Gastrocnemius medialis (tissue), 4 donors: ENCODE results near the gene TNIP2. TPM values are rescaled to one million over a fixed set of nuclear protein-coding genes. Genes with fewer than 3 reads are reported as not detected.

Experiments
- ATAC-seq, 2 donors: fragments of 150-250 bp; one replicate each; pipeline ENCODE4 v1.9.1; 2016
- DNase-seq, 2 donors: peaks; one replicate each; pipeline ENCODE4 v3.0.0-alpha.2; 2019
- H3K27ac ChIP-seq, 4 donors: fragments of 200-600 bp; sonication (generic); 1 replicate in 1 of 4; 2 replicates in 3 of 4; pipeline ENCODE4 v1.5.1; 2016 to 2018; ENCODE audit warnings: mild to moderate bottlenecking in 2 of 4, moderate library complexity in 1 of 4
- H3K27me3 ChIP-seq, 3 donors: fragments of 200-600 bp; sonication (generic) in 2 of 3; 1 replicate in 1 of 3; 2 replicates in 2 of 3; pipeline versions ENCODE4 v1.5.1 to v1.6.0; 2016 to 2019; ENCODE audit warnings: mild to moderate bottlenecking in 1 of 3, moderate library complexity in 1 of 3
- H3K36me3 ChIP-seq, 2 donors: fragments of 200-600 bp; sonication (generic) in 1 of 2; one replicate each; pipeline ENCODE4 v1.5.1; 2017 to 2018
- H3K4me1 ChIP-seq, 2 donors: fragments of 200-600 bp; sonication (generic) in 1 of 2; one replicate each; pipeline ENCODE4 v1.5.1; 2016 to 2017; ENCODE audit warnings: mild to moderate bottlenecking in 2 of 2
- H3K4me3 ChIP-seq, 4 donors: fragments of 200-600 bp; sonication (generic) in 3 of 4; 1 replicate in 1 of 4; 2 replicates in 3 of 4; pipeline ENCODE4 v1.5.1; 2016 to 2019; ENCODE audit warnings: mild to moderate bottlenecking in 2 of 4
- H3K9me3 ChIP-seq, 3 donors: fragments of 200-600 bp; sonication (generic) in 2 of 3; 1 replicate in 1 of 3; 2 replicates in 2 of 3; pipeline ENCODE4 v1.5.1; 2016 to 2019
- CTCF ChIP-seq, 5 experiments: fragments of 450-650 bp in 3 of 5; fragments of 200-600 bp in 2 of 5; sonication (generic) in 2 of 5; IDR thresholded peaks in 4 of 5; conservative IDR thresholded peaks in 1 of 5; 1 replicate in 4 of 5; 2 replicates in 1 of 5; pipeline ENCODE4 v1.5.1; 2016 to 2019; ENCODE audit warnings: antibody characterized with exemption in 5 of 5, mild to moderate bottlenecking in 3 of 5, moderate library complexity in 3 of 5
- POLR2A ChIP-seq, 2 donors: fragments of 450-650 bp; IDR thresholded peaks; one replicate each; pipeline ENCODE4 v1.6.1; 2017; ENCODE audit warnings: antibody characterized with exemption in 2 of 2, mild to moderate bottlenecking in 2 of 2, moderate library complexity in 2 of 2
- in situ Hi-C, 4 donors: fragments of 200-750 bp; cut with MboI; loops; one replicate each; pipeline versions ENCODE4 v1.15.0 to v1.8.0; 2017; ENCODE audit warnings: low sequenced_read_pairs in 4 of 4
- intact Hi-C: fragments of 100-400 bp; cut with DNase I; formaldehyde crosslinking; loops from one replicate; pipeline ENCODE4 v1.15.1; 2023; ENCODE audit warnings: low total_unique reads
- total RNA-seq, 4 donors: library from RNA; depleted of rRNA; stranded (reverse); fragments of >200 nt; gene quantifications; one replicate each; pipeline versions ENCODE4 v1.1.0 to v1.2.3, GENCODE V29; 2016

The TNIP2 gene
- total RNA-seq, 4 donors from 2014 or later: 36.1 to 81.9 (median 66.5) TPM

GRCh38 chr4:2771264-2771663 lies 15.1 kb upstream of the TNIP2 start:
- in situ Hi-C loops (loop anchor here in 1 of 4 donors (25.0 kb wide), 1 partner anchor 166 kb away; no protein-coding TSS in a partner anchor), intact Hi-C loops (no loop called here)
- ATAC-seq (no peak), DNase-seq (no peak)
- Histone ChIP-seq H3K27me3 (no peaks in the 10 kb centered on the region), H3K4me3 (no peak overlapping the region), H3K36me3 (no peaks in the 10 kb centered on the region), H3K4me1 (peaks cover 0 to 5% of the 10 kb centered on the region in 2 donors), H3K27ac (no peak overlapping the region), H3K9me3 (no peaks in the 10 kb centered on the region)
- TF ChIP-seq CTCF (IDR thresholded peaks at IDR 0.05 in 4 of 5, conservative IDR thresholded peaks at IDR 0.05 in 1 of 5) (no peak), POLR2A (IDR thresholded peaks at IDR 0.05) (no peak)

DNA sequence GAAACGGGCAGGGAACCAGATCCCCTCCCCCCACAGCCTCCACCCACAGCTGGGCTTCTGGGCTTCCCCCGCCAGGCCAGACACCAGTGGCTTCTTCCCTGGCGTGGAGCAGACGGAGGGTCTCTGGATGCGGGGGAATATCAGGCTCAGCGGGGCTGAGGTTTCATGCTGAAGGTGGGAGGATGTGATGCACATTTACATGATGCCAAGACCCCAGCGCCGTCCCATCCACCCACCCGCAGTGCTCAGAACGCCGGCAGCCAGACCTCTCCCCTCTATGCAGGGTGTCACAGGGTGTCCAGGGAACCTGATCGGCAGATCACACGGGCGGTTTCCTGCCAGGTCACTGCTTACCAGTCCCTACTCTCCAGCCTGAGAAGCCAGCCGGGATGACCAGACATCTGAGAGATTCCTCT lies 12.8 kb upstream of the TNIP2 start:
- intact Hi-C loops: loop anchor here (10.0 kb wide), 1 partner anchor 96 kb away; no protein-coding TSS in a partner anchor

DNA sequence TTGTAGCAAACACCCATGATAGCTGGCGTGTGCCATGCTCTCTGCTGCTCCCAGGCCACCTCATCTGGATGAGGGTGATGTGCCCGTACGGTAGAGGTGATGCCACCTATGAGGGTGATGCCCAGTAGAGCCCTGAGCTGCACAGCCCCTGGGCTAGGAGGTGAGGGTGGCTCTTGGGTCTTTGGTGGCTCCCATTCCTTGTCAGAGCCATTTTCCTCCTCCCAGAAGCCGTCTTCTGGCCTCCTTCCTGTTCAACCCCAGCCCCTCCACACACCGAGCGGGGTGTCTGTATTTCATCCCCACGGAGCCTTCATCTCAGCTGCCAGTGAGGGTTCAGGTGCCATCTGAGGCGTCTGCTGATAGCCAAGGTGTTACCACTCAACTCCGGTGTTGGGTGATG lies 12.0 kb upstream of the TNIP2 start:
- ATAC-seq (no peak), DNase-seq (no peak)
- H3K4me1 ChIP-seq: peaks cover 0 to 5% of the 10 kb centered on the region in 2 donors
- TF ChIP-seq POLR2A (IDR thresholded peaks at IDR 0.05) (no peak), CTCF (IDR thresholded peaks at IDR 0.05 in 4 of 5, conservative IDR thresholded peaks at IDR 0.05 in 1 of 5) (no peak)
- no peaks in the 10 kb centered on the region for H3K27me3 ChIP-seq
- H3K9me3 ChIP-seq: no peaks in the 10 kb centered on the region
- intact Hi-C loops: loop anchor here (10.0 kb wide), 1 partner anchor 97 kb away; no protein-coding TSS in a partner anchor
- in situ Hi-C loops: loop anchor here in 1 of 4 donors (25.0 kb wide), 1 partner anchor 169 kb away; no protein-coding TSS in a partner anchor
- H3K4me3 ChIP-seq: no peak overlapping the region
- H3K36me3 ChIP-seq: no peaks in the 10 kb centered on the region
- no peak overlapping the region for H3K27ac ChIP-seq

More for the DNA sequence above, 12.8 kb upstream of the TNIP2 start:
- Histone ChIP-seq H3K36me3 (no peaks in the 10 kb centered on the region), H3K9me3 (no peaks in the 10 kb centered on the region), H3K27ac (peak overlapping the region in 1 of 4 donors; percentile 17), H3K4me1 (peaks cover 0 to 5% of the 10 kb centered on the region in 2 donors), H3K4me3 (no peak overlapping the region), H3K27me3 (no peaks in the 10 kb centered on the region)
- TF ChIP-seq POLR2A (IDR thresholded peaks at IDR 0.05) (peak in 1 of 2 donors; percentile 37), CTCF (IDR thresholded peaks at IDR 0.05 in 4 of 5, conservative IDR thresholded peaks at IDR 0.05 in 1 of 5) (no peak)
- peak; percentile 84 to 94 for ATAC-seq
- DNase-seq: peak; percentile 54 to 58
- in situ Hi-C loops: loop anchor here in 1 of 4 donors (25.0 kb wide), 1 partner anchor 168 kb away; no protein-coding TSS in a partner anchor

GRCh38 chr4:2767705-2768074 lies 11.6 kb upstream of the TNIP2 start:
- no peak overlapping the region for H3K27ac ChIP-seq
- no peaks in the 10 kb centered on the region for H3K27me3 ChIP-seq
- no peaks in the 10 kb centered on the region for H3K36me3 ChIP-seq
- intact Hi-C loops (loop anchor here (10.0 kb wide), 1 partner anchor 97 kb away; no protein-coding TSS in a partner anchor), in situ Hi-C loops (loop anchor here in 1 of 4 donors (25.0 kb wide), 1 partner anchor 170 kb away; no protein-coding TSS in a partner anchor)
- no peak for TF ChIP-seq POLR2A (IDR thresholded peaks at IDR 0.05)
- TF ChIP-seq CTCF (IDR thresholded peaks at IDR 0.05 in 4 of 5, conservative IDR thresholded peaks at IDR 0.05 in 1 of 5): no peak
- peaks cover 0 to 5% of the 10 kb centered on the region in 2 donors for H3K4me1 ChIP-seq
- H3K9me3 ChIP-seq: no peaks in the 10 kb centered on the region
- ATAC-seq (no peak), DNase-seq (no peak)
- H3K4me3 ChIP-seq: no peak overlapping the region
